GM21576 (cell line): Measurements from ENCODE around the gene SUFU.
"Not testable (repeated sequence)": the region's sequence is repeated elsewhere in the genome, so short reads cannot be mapped to it uniquely, and the experiment has no call there.

Source experiments
- ATAC-seq: cut with Tn5 transposase; IDR thresholded peaks from one replicate; pipeline ENCODE4 v1.9.1; 2021; ENCODE audit warnings: mild to moderate bottlenecking, moderate library complexity; ENCODE audit not compliant: unreplicated experiment

SUFU gene

DNA sequence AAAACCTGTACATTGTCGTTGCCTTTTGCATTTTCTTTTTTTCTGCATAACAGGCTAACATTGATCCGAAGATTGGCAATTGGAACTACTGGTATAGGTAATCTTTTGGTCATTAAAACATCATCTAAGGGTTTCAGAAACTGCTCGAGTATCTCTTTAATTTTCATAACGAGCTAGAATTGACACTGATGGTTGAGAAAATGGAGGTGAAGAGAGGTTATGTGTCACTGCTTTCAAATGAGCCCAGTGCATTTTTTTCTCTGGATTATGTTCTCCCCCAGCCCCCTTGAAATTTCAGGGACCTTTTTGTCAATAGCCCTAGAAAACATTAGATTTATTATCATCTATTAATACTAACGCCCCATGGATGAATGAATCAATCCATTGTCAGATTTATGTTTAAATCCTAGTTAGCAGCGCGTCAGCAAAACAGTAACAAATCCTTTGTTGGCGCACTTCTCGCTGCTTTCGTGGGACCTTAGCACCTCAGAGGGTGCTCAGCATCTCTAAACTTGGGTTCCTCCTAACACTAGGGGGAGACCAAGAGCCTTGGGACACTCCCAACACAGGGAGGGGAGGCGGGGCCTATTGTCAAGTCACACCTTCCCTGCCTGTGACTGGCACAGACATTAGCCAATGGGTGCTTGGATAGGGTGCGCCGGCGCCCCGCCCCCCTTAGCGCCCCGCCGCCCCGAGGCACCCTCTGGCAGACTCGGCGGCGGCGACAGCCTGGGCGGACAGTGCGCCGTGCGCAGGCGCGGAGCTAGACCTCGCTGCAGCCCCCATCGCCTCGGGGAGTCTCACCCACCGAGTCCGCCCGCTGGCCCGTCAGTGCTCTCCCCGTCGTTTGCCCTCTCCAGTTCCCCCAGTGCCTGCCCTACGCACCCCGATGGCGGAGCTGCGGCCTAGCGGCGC, at the start of gene SUFU:
Gene SUFU, plus strand, starts transcription at position 709 of the 915 bp plus-strand sequence. Its CDS starts 181 bp downstream, at position 890.
- ATAC-seq, result peak; percentile 53

DNA sequence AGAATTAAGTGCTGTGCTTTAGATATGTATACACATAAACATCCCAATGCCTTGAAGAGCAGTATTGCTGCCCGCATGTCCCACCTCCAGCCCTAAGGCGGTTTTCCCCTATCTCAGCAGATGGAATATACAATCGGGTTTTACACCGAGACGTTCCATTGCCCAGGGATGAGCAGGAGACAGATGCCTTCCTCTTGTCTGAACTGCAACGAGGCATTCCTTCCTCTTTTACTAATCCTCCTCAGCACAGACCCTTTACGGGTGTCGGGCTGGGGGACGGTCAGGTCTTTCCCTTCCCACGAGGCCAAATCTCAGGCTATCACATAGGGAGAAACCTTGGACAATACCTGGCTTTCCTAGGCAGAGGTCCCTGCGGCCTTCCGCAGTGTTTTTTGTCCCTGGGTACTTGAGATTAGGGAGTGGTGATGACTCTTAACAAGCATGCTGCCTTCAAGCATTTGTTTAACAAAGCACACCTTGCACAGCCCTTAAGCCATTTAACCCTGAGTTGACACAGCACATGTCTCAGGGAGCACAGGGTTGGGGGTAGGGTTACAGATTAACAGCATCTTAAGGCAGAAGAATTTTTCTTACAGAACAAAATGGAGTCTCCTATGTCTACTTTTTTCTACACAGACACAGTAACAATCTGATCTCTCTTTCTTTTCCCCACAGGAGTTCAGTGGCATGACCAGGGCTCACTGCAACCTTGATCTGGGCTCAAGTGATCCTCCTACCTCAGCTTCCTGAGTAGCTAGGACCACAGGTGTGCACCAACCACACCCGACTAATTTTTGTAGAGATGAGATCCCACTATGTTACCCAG, 48.9 kb upstream of the SUFU start:
- ATAC-seq, result not testable (repeated sequence)

DNA sequence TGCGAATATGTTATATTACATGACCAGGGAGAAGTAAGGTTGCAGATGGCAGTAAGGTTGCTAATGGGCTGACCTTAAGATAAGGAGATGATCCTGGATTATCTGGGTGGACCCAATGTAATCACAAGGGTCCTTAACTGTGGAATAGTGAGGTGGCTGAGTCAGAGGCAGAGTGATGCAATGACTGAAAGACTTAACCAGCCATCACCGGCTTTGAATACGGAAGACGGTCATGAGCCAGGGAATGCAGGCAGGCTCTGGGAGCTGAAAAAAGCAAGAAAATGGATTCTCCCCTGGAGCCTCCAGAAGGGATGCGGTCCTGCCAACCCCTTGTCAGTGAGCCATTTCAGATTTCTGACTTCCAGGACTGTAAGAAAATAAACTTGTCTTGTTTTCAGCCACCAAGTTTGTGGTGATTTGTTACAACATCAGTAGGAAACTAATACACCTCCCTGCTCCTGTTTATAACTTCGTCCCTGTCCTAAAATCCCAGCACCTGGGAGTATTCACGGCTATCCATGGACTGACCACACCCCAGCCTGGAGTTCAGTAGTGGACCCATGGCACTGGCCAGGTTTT, 47.8 kb upstream of the SUFU start:
- ATAC-seq, result no peak

DNA sequence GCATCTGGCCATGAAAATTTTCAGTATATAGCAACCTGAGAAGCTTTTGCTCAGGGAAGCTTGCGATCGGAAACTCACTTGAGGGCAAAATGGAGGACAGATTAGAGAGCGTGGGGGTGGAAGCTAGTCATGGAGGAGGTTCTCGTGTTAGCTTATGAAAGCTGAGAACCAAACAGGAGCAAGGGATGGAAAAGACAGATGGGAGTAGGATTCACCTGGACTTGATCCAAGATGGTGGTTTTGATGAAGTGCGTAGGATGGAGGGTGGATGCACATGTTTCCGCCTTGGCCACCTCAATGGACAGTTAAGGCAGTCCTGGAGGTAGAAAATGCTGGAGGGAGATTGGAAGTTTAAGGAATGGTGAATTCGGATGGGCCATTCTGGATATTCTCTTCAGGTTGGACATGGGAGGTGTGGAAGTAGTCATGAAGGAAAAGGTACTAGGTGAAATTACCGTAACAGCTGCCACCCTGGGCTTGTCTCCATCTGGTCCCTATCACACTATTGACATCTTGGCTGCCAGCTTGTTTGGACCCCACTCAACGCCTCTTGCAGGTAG, 46.1 kb upstream of the SUFU start:
- no peak for ATAC-seq

DNA sequence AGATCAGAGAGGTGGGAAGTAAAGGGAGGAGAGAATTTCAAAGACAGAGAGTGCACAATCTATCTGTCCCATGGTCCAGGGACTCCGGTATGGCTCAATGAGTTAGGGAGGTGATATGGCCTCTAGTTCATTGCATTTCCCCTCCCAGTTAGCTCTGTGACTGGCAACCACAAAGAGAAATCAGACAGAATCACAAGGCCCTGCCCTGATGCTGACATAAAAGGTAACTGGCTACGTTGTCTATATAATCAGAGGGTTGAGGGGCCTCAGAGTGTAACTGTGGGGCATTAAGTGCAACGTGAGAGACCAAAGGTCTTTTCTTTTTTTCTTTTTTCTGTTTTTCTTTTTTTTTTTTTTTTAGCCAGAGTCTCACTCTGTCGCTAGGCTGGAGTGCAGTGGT, 45.1 kb upstream of the SUFU start:
- no peak for ATAC-seq

DNA sequence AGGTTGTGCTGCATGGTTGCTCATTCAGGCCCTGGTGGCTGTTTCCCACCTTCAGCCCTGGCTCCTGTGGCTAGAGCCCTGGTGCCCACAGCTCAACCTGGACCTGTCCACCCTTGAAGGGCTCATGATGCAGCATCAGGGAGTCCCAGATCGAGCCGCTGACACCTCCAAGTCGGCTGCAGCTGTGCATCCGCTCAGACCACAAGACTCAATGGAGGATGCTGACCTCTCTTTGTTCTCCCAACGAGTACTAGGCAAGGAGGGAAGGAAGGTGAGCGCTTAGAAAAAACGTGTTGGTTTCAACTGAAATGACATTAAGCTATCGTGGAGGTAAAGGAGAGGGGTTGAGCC, 43.0 kb upstream of the SUFU start:
- ATAC-seq, result peak; percentile 26

DNA sequence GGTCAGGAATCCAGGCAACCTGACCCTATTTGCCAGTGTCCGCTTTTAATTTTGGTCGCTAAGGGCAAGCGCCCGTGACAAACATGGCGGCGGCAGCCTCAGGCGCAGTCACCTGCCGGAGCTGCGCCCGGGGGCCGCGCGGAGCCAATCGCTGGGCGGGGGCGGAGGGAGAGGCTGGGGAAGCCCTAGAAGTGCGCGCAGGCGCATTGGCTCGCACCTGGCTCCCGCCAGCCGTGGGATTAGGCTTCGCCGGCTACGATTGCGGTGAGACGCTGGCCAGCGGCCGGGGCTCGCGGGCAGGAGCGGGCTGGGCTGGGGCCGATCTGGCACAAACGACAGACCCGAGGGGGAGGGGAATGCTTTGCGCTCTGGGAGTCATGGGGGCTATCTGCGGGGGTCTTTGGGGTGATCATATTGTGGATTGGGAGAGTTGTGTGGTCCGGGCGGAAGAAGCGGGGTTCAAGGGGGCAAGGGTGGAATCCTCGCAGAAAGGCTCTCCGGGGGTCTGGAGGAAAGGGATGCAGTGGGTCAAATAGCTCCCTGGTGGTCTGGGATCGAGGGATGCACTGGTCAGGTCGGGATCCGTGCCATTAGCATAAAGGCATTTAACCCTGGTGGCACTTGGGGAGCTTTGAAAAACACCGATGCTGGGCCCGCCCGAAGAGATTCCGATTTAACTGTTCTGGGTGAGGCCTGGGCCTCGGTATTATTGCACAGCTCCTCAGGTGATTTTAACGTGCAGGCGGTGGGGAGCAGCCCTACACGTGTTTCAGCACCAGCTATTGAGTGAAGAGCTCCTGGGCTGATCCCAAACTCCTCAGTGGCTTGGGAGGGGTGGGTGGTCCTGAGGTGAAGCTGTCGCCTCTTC, 42.4 kb upstream of the SUFU start:
- ATAC-seq, result peak; percentile 79

DNA sequence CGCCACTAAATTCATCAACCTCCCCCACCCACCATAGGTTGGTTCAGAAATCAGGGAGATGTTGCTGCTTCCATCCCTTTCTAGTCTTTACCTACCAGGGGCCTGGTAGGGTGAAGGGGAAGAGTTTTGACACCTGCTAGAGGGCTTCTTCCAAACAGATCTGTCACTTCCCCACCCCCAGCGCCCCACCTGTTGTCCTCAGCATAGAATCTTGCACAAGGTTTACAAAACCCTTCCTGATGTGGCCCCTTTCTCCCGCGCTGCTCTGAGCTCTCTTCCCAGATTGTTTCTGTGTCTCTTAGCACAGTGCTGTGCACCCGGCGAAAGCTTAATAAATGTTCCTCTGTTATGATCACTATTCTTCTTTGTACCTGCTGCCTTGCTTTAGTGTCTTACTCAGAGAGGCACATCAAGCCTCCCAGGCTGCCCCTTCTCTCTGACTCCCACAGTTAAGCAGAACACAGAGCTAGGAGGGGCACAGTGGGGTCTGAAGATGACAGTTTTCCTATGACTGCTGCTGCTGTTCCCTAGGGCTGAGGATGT, 41.2 kb upstream of the SUFU start:
- ATAC-seq, result no peak

DNA sequence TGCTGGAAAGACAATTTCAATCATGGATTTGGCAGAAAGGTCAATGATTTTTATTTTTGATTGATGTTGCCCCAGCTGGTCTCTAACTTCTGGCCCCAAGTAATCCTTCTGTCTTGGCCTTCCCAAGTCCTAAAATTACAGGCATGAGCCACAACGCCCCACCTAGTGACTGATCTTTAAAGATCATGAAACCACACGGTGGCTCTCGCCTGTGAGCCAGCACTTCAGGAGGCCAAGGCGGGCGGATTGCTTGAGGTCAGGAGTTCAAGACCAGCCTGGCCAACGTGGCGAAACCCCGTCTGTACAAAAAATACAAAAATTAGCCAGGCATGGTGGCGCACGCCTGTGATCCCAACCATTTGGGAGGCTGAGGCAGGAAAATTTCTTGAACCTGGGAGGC, 39.8 kb upstream of the SUFU start:
- no peak for ATAC-seq

DNA sequence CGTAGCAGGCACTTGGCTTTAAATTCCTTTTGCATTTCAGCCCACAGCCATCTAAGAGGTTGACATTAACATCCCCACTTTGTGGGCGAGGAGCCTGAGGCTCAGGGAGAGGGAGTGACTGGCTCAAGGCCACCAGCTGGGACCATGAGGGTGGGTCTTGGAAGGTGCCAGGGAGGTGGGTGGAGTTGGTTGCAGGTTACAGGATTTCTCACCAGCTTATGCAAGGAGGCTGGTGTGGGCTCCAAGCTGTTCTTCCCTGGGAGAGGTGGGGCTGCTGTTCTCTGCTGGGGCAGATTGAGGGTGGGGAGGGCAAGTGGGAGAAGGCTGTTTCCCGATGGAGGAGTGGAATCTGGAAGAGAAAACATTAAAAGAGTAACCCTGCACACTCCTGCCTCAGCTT, 38.3 kb upstream of the SUFU start:
- no peak for ATAC-seq

DNA sequence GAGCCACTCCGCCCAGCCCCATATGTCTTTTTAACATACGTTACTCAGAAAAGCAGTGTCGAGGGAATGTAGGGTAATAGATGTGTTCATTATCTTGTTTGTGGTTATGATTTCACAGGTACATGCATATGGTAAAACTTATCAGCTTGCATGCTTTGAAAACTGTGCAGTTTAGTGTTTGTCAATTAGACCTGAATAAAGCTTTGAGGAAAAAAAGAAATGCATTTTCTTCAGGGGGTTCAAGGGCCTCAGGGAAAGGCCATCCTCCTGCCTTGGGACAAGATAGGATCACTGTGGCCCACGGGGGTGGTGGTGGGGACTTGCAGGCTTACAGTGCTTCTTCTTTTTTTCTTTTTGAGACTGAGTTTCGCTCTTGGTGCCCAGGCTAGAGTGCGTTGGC, 36.5 kb upstream of the SUFU start:
- no peak for ATAC-seq

DNA sequence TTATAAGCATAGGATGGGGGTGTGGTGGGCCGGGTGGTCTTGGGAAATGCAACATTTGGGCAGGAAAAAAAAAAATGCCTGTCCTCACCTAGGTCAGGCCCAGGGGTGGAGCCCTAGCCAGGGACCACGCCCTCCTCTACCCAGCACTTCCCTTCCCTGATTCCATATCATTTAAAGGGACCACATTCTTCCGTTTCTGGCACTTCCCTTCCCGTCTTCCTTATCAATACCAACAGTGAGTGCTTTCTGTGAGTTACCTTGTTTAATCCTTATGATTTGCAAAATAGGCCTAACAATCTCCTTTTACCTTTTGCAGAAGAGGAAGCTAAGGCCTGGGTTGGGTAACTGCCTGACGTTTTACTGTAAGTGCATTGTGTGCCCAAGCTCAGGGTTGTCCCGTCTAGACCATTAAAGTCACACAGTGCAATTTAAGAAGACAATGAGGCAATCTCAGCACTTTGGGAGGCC, 35.8 kb upstream of the SUFU start:
- ATAC-seq, result no peak

DNA sequence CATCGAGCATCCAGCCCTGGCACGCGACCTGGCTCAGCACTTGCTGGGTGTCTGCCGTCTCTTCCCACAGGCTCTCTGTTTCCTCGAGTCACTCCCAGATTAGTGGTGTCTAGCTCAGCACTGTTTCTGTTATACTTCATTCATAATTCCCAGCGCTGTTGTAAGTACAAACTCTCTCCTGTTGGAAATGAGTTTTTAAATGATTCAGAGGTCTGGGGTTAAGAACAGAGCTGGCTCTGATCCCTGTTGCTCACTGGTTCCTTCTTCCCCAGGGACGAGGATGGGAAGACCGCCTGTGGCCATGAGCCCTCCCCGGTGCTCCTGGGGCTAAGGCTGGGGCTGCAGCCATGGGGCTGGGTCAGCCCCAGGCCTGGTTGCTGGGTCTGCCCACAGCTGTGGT, 35.1 kb upstream of the SUFU start:
- no peak for ATAC-seq

DNA sequence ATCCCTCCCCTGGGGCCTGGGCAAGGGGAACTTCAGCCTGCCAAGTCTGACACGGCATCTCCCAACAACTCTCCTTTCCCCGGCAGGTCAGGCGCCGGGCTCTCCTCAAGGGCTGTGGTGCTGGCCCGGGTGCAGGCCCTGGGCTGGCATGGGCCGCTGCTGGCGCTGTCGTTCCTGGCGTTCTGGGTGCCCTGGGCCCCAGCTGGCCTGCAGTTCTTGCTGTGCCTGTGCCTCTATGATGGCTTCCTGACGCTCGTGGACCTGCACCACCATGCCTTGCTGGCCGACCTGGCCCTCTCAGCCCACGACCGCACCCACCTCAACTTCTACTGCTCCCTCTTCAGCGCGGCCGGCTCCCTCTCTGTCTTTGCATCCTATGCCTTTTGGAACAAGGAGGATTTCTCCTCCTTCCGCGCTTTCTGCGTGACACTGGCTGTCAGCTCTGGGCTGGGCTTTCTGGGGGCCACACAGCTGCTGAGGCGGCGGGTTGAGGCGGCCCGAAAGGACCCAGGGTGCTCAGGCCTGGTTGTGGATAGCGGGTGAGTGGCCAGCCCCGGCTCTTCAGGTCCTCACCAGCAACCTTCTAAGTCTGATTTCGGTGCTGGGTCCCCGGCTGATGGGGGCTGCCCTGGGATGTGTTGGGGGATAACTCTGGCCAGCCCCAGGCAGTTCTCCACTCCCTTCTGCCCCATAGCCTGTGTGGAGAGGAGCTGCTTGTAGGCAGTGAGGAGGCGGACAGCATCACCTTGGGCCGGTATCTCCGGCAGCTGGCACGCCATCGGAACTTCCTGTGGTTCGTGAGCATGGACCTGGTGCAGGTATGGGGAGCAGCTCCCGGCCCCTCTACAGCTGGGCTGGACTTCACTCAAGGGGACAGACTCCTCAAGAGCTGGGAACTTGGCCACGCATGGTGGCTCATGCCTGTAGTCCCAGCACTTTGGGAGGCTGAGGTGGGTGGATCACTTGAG, 32.9 kb upstream of the SUFU start:
- ATAC-seq, result no peak

DNA sequence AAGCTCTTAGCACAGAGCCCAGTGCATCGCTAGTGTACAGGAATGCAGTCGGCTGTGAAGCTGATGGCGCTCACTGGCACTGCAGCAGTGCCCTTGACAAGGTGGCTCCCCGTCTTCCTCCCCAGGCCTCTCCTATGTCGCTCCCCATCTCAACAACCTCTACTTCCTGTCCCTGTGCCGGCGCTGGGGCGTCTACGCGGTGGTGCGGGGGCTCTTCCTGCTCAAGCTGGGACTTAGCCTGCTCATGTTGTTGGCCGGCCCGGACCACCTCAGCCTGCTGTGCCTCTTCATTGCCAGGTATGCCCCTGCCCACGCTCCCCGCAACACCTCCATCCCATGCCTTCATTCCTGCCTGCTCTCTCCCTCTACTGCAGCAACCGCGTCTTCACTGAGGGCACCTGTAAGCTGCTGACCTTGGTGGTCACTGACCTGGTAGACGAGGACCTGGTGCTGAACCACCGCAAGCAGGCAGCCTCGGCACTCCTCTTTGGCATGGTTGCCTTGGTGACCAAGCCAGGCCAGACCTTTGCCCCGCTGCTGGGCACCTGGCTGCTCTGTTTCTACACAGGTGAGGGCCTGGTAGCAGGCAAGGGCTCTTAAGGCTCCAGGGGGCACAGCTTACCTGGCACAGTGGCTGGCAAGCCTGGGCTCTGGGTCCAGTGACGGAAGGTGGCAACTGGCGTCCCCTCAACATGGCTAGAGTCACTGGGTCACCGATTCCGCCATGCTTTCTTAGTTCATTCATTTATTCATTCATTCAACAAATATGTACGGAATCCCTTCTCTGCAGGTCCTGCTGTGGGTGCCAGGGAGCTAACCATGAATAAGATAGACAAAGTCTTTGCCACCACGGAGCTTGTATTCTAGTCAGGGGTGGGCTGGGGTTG, 30.1 kb upstream of the SUFU start:
- no peak for ATAC-seq

DNA sequence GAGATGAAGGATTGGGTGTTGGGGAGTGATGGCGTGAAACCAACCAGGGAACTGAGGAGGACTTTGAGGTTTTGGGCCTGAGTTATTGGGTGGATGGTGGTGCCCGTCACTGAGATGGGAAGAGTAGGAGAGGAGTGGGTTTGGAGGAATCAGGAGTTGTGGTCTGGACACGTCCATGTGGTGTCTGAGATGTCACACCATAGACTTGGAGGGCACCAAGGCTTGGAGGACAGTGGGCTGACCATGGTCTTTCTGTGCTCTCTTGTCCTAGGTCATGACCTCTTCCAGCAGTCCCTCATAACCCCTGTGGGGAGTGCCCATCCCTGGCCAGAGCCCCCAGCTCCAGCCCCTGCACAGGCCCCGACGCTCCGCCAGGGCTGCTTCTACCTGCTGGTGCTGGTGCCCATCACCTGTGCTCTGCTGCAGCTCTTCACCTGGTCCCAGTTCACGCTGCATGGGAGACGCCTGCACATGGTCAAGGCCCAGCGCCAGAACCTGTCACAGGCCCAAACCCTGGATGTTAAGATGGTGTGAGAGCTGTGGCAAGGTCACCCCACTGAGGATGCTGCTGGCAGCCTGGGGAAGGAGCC, 28.2 kb upstream of the SUFU start:
- ATAC-seq, result no peak

DNA sequence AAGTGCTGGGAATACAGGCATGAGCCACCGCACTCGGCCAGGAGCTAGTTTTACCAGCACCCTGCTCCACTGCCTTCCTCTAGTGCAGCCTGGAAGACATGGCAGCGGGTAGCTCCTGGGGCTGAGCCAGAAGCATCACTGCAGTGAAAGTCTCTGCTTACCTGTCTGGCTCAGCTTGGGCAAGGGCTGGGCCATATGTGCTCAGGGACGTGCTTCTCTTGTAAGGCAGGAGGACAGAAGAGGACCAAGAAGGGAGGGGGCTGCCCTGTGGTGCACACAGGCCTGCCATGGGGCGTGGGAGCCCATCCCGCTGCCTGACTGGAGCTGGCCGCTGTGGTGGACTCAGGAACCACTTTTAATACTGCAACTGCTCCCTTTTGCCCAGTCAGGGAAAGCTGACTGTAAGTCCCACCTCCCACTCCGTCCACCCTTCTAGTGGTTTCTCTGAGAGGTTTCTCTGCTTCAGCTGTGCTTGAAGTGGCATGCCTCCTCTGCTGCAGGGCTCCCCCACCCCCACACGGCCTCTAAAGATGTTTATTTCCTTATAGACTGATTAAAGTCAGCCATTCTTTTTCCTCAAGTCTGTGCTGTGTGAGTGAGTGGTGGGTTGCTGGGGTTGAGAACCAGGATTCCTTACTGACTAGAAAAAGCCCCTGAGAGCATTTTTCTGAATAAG, 27.2 kb upstream of the SUFU start:
- ATAC-seq, result no peak
